DMS 273 (cell line): ENCODE results near the gene SMCR8.
"Not testable (repeated sequence)": the region's sequence is repeated elsewhere in the genome, so short reads cannot be mapped to it uniquely, and the experiment has no call there.

Experiments
- DNase-seq: peaks from one replicate; lab custom pipeline; 2025; ENCODE audit not compliant: unreplicated experiment; lab: John Stamatoyannopoulos, UW

The SMCR8 gene

DNA sequence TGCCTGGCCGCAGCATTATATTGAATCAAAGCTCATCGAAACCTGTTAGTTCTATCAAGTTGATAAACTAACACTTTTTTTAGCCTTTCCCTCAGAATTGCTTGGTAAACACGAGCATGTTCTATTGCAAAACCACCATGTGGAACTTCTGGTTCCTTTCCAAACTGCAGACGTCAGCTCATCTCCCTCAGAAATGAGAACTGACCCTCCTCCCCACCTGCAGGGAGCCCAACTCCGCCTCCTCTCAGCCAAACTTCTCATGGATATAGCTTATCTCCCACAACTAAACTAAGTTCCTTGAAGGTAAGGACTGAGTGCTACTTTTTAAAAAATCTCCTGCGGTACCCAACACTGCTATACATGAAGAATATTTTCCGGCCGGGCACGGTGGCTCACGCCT is 41.5 kb downstream of the SMCR8 start:
- no peak for DNase-seq

DNA sequence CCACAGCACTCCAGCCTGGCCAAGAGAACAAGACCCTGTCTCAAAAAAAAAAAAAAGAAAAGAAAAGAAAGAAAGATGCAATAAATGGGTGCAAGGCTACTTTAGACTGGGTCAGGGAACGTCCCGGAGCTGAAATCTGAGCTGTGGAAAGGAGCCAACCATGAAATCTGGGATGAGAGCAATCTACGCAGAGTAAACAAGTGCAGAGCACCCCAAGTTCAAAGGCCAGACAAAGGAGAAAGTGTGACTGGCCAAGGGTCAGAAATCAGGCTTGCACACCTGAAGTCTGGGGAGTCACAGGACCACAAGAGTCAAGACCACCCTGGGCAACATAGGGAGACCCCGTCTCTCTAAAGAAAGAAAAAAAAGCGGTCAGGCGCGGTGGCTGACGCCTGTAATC is 45.4 kb downstream of the SMCR8 start:
- DNase-seq, result no peak

DNA sequence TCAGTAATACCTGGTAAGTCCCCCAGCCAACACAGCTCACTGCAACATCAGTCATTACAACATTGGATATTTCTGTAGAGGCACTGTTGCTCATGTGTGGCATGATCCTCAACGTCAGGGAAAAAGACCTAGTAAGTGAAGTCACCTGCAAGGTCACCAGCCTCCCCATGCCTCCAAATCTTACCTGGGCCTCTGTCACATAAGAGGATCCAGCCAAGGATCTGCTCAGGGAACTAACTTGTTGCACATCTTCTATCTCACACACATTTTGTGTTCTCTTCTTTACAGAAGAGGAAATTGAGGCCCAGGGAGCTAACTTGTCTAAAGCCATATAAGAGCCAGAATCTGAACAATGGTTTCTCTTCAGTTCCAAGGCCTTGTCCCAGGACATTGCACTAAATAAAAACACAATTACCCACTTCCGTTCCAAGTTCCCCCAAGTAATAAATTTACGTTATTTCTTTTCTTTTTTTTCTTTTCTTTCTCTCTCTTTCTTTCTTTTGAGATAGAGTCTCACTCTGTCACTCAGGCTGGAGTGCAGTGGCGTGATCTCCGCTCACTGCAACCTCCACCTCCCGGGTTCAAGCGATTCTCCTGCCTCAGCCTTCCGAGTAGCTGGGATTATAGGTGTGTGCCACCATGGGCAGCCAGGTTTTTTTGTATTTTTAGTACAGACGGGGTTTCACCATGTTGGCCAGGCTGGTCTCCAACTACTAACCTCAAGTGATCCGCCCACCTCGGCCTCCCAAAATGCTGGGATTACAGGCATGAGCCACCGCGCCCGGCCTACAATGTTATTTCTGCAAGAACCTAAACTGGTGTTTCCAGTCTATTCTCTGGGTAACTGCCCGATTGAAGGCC is 47.0 kb downstream of the SMCR8 start:
- no peak for DNase-seq

- peak; percentile 65 for DNase-seq
Measured at GRCh38 chr17:18362698-18363100, 47.6 kb downstream of the SMCR8 start.

- DNase-seq, result peak; percentile 96
Measured at GRCh38 chr17:18363101-18364049, 48.3 kb downstream of the SMCR8 start, which contains the start of gene SHMT1. Gene SHMT1, minus strand, starts transcription at chr17:18363550. Its CDS starts 7,569 bp downstream, at chr17:18355981.

- DNase-seq, result no peak
Measured at GRCh38 chr17:18364166-18364565, 49.1 kb downstream of the SMCR8 start.

DNA sequence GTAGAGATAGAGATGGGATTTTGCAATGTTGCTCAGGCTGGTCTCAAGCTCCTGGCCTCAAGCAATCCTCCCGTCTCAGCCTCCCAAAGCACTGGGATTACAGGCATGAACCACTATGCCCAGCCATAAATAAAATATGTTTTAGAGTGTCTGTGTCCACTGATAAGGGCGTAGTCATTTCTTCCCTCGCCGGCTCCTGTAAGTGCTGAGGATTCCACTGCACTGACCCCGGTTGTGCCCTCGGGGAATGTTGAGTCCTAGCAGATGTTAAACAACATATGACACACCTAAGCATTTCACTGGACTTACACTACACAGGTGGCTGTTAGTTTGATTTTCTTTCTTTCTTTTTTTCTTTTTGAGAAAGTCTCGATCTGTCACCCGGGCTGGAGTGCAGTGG is 53.9 kb downstream of the SMCR8 start:
- DNase-seq, result no peak

DNA sequence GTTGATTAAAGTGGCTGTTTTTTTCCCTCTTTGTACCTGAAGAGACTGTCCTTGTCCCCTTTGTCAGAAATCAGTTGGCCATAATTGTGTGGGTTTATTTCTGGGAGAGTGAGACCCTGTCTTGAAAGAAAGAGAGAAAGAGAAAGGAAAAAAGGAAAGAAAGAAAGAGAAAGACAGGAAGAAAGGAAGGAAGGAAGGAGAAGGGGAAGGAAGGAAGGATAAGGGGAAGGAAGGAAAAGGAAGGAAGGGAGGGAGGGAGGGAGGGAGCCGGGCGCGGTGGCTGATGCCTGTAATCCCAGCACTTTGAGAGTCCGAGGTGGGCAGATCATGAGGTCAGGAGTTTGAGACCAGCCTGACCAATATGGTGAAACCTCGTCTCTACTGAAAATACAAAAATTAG is 55.7 kb downstream of the SMCR8 start:
- DNase-seq, result no peak

DNA sequence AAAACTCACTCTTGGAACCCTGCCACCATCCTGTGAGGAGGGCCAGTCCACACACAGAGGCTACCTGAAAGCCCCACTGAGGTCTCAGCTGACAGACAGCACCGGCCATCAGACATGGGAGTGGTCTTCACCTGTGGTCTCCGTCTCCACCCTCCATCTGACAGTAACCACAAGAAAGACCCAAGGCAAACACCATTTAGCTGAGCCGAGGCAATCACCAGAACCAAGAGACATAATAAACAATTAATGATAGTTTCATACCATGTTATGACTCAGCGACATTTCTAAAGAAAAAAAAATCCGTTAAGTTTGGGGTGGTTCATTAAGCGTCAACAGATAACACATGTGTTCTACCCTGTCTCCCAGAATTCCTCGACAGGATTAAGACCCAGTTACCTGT is 56.4 kb downstream of the SMCR8 start:
- no peak for DNase-seq

DNA sequence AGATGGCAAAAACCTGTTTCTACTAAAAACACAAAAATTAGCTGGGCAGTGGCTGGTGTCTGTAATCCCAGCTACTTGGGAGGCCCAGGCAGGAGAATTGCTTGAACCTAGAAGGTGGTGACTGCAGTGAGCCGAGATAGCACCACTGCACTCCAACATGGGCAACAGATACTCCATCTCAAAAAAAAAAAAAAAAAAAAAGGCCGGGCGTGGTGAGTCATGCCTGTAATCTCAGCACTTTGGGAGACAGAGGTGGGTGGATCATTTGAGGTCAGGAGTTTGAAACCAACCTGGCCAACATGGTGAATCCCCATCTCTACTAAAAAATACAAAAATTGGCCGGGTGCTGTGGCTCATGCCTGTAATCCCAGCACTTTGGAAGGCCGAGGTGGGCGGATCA is 58.1 kb downstream of the SMCR8 start:
- DNase-seq, result not testable (repeated sequence)

DNA sequence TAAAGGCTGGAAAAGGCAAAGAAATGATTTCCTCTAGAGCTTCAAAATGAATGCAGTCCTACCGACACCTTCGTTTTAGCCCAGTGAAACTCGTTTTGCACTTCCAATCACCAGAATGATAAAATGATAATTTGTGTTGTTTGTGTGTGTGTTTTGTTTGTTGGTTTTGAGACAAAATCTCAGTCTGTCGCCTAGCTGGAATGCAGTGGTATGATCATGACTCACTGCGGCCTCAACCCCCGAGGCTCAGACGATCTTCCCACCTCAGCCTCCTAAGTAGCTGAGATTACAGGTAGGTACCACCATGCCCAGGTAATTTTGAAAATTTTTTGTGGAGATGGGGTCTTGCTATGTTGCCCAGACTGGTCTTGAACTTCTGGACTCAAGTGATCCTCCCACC is 59.1 kb downstream of the SMCR8 start:
- DNase-seq, result no peak
